Hepatic stellate cell (primary cell): Measurements from ENCODE around the gene RB1.
A peak's percentile ranks its signal among the peaks of the same experiment; 100 is the strongest.
"Not testable (repeated sequence)": the region's sequence is repeated elsewhere in the genome, so short reads cannot be mapped to it uniquely, and the experiment has no call there.

Experiments
- DNase-seq: peaks from one replicate; pipeline ENCODE4 v3.0.0; 2011; ENCODE audit warnings: low spot score

The RB1 gene

DNA sequence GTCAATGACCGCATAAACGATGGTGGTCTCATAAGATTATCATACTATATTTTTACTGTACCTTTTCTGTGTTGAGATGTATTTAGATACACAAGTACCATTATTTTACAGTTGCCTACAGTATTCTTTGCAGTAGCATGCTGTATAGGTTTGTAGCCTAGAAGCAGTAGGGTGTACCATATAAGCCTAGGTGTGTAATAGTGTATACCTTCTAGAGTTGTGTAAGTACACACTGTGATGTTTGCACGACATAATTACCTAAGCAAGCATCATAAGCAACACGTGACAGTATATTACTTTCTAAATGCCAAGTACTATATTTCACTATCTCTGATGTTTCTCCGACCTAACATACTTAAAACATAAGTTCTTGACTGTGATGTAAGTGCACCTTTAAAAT, 106.6 kb downstream of the RB1 start:
- DNase-seq, result no peak

- DNase-seq, result no peak
These were observed 107.7 kb downstream of the RB1 start for GRCh38 chr13:48411147-48411794.

- DNase-seq, result no peak
These were observed 108.4 kb downstream of the RB1 start for GRCh38 chr13:48411841-48412531.

- DNase-seq, result no peak
These were observed 109.4 kb downstream of the RB1 start, which contains the start of gene LPAR6 for GRCh38 chr13:48412881-48413351. LPAR6 (minus strand) TSS chr13:48413113; CDS start chr13:48412423, 690 bp downstream.

DNA sequence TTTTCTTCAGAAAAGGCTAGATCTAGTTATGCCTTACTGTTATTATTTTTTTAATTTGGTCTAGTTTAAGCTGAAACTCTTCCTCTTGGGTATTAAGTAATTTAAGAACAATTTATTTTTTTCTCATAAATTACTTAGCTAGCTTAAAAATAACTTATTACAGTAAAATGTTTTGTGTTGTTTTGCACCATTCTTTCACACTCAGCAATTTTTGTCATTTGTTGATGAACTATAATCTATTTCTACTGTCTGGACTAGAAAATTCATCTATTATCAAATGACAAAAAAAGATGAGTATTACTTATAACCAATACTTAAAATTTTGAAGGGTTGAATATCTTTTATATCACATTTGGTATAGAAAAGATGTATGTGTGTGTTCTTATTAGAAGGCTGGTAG, 111.0 kb downstream of the RB1 start:
- no peak for DNase-seq

GRCh38 chr13:48415516-48415915, 112.0 kb downstream of the RB1 start:
- no peak for DNase-seq

DNA sequence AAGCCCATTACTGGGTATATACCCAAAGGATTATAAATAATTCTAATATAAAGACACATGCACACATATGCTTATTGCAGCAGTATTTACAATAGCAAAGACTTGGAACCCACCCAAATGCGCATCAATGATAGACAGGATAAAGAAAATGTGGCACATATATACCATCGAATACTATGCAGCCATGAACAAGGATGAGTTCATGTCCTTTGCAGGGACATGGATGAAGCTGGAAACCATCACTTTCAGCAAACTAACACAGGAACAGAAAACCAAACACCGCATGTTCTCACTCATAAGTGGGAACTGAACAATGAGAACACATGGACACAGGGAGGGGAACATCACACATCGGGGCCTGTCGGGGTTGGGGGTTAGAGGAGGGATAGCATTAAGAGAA, 118.5 kb downstream of the RB1 start:
- DNase-seq, result not testable (repeated sequence)

- no peak for DNase-seq
These were observed 120.7 kb downstream of the RB1 start for GRCh38 chr13:48424212-48424611.

DNA sequence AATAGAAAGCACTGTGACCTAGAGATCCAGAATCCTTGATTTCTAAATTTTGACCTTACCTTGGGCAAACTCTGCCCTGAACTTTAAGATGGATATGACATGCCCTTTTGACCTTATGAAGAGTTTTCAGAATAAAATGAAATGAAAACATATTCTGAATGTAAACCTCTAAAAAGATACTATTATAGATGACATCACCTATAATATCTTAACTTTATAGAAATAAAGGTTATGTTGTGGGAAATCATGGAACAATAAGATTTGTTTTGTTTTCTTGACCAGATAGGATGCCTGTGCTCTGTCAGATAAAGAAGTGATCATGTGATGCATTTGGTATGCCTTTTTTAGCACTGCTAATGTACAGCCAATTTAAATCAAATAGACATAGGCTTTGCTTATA, 122.5 kb downstream of the RB1 start:
- DNase-seq, result no peak

- DNase-seq, result not testable (repeated sequence)
These were observed 123.3 kb downstream of the RB1 start for GRCh38 chr13:48426755-48427298.

DNA sequence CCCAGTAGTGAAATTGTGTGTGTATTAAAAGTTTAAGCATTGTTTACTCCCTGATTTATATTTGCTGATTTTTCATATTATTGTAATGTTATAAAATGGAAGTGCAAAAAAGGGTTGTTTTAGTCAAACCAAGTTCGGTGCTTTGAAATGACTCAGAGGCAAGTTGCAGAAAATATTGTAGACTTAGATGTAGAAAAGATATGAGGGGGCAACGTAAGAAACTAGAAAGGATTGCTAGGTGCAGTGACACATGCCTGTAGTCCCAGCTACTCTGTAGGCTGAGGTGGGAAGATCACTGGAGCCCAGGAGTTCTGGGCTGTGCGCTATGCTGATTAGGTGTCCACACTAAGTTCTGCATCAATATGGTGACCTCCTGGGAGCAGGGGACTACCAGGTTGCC, 125.5 kb downstream of the RB1 start:
- no peak for DNase-seq

- no peak for DNase-seq
These were observed 126.3 kb downstream of the RB1 start for GRCh38 chr13:48429886-48430285.

- no peak for DNase-seq
These were observed 127.9 kb downstream of the RB1 start for GRCh38 chr13:48431431-48431830.

DNA sequence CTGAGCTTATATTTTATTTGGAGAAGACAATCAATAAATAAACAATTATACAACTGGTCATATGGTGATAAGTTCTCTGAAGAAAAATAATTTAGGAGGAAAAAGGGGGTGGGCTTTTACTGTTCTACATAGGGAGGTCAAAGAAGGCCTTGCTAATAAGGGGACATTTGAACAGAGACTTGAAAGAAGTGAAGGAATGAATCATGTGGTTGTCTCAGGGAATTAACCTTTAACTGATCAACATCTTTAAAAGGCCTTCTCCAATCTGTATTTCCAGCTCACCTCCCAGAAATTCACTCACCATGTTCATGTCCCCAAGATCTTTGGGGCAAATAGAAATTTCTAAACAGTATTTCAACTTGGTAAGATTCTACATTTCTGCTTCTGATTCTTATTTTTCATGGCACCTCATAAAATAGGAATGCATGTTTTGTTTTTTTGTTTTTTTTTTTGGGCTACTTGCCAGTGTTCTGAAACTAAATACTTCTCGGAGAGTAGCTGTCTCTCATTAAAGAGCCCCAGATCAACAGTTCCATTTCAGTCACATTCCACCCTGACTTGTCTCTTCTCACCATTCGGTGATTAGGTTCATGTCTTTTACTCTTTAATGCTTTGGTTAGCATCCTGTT, 128.6 kb downstream of the RB1 start:
- no peak for DNase-seq

DNA sequence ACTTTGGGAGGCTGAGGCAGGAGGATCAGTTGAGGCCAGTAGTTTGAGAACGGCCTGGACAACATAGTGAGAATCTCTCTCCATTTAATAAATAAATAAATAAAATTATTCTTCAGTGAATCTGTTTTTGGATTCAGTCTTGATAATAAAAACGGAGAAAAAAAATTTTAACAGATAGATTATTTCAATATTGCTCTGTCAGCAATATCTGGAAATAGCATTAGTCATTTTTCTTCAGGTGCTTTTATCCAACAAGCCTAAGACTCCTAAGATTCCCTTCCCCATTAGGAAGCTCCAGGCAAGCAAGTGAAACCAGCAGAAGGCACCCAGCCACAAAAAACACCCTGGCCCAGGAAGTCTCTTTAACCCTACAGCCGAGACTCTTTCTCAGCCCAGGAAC, 130.6 kb downstream of the RB1 start:
- no peak for DNase-seq

- DNase-seq, result no peak
These were observed 133.2 kb downstream of the RB1 start for GRCh38 chr13:48436661-48437288.

DNA sequence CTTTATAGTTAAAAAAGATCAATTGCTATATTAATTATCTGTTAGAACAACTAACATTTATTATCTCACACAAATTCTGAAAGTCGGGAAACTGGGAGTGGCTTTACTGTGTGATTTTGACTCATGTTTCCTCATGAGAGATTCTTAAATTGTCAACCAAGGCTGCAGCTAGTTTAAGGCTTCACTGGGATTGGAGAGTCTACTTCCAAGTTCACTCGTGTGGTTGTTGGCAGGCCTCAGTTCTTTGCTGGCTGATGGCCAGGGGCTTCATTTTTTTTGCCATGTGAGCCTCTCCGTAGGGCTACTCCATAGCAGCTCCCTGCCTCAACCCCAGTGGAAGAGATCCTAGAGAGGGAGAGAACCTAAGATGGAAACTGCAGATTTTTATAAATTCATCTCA, 133.8 kb downstream of the RB1 start:
- no peak for DNase-seq

GRCh38 chr13:48443442-48444208, 140.1 kb downstream of the RB1 start:
- DNase-seq, result no peak

- peak; percentile 27 for DNase-seq
These were observed 142.9 kb downstream of the RB1 start for GRCh38 chr13:48446464-48446863.

DNA sequence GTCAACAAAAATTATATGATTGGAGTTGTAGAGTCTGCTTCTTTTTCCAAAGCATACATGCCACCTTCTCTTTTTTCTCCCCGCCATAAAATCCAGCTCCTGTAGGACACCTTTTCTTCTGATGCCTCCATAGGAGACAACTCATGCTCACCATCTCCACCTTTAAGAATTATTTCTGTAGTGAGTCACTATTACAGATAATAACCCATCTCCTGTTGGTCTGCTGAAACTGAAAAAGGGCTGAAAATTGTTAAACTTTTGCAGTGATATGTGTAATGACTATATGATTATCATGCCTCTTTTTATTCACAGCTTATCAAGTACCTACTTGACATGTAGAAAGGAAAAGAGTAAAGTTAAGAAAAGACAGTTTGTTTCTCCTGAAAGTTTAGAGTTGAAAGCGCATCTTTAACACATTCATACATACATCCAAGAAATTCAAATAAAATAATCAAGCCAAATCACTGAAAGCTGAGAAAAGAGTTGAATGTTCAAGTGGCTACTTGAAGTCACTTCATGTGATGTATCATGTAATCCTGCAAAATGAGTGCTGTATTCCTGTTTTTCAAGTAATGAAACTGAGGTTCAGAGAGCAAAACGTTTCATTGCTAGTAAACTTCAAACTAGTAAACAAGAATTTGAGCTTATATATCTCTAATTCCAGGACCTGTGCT, 144.9 kb downstream of the RB1 start:
- DNase-seq, result no peak

DNA sequence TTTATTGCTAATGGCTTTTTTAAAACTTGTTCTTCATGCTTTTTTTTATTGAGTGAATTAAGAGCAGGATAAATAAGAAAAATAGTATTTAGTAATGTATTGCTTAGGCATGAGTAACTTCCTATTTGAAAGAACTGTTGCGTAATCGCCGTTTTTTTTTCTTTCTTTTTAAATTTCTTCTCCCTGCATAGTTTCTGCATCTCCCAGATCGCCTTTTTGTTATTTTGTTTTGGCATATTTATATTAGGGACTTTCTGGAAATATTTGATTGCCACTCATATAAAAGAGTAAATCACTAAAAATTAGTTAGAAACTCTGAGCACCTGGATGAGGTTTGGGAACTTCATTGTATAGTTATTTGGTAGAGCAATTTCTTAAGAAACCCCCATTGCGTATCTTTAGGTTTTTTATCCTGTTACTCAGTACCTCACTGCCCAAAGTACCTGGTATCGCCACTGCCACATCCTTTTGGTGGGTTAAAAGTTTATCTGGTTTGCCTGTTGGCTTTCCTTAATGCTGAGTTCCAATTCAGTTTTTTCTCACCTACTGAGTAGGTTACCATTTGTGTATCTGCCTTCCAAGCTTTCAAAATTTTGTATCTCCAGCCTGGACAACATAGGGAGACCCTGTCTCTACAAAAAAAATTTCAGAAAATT, 145.5 kb downstream of the RB1 start:
- DNase-seq, result peak; percentile 12
